Measurements from ENCODE around the gene USP32. TPM values are rescaled to one million over a fixed set of nuclear protein-coding genes. Genes with fewer than 3 reads are reported as not detected.

USP32 gene
- total RNA-seq, 1 donor from 2014 or later: 32.1 TPM

DNA sequence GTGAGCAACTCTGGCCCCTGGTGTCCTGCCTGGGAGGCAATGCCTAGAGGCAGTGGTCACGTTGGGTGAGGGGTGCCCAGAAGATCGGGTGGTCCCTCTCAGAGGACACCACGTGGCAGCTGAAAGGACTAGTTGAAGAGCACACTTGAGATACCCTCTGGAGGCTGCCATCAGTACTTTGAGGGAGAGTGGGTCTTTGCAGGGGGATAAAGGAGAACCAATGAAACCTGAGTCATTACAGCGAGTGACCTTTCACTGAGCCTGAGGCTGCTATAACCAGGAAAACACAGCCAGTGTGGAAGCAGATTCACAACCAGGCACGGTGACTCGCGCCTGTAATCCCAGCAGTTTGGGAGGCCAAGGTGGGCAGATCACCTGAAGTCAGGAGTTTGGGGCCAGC, 223.3 kb downstream of the USP32 start:
- intact Hi-C loops (cut with DNase I): no loop called here
- DNase-seq (ENCODE audit: low spot score): no peak

GRCh38 chr17:60167065-60167741, 224.7 kb downstream of the USP32 start:
- intact Hi-C loops (cut with DNase I): no loop called here
- no peak for DNase-seq (ENCODE audit: low spot score)

GRCh38 chr17:60165971-60166370, 226.0 kb downstream of the USP32 start:
- intact Hi-C loops (cut with DNase I): no loop called here
- DNase-seq (ENCODE audit: low spot score): no peak

DNA sequence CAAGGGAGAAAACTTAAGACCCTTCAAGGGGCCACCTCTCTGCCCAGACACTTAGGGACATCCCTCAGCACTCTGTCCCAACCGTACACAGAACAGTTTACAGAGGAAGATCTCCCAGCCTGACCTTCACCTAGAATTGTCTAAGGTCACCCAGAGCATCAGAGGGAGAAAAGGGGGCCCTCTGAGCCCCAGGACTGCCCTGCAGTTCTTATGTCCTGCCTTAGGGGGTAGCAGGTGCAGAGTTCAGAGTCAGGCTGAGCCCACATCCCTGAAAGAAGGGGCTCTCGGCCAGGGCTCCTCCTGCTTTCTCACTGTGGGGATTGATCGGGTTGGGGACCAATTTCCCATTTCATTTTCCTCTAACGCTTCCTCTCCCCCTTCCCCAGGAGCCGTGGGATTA, 226.7 kb downstream of the USP32 start:
- DNase-seq (ENCODE audit: low spot score): no peak
- intact Hi-C loops (cut with DNase I): no loop called here

- intact Hi-C loops (cut with DNase I): no loop called here
- no peak for DNase-seq (ENCODE audit: low spot score)
Observed at GRCh38 chr17:60164697-60165096, 227.2 kb downstream of the USP32 start.

DNA sequence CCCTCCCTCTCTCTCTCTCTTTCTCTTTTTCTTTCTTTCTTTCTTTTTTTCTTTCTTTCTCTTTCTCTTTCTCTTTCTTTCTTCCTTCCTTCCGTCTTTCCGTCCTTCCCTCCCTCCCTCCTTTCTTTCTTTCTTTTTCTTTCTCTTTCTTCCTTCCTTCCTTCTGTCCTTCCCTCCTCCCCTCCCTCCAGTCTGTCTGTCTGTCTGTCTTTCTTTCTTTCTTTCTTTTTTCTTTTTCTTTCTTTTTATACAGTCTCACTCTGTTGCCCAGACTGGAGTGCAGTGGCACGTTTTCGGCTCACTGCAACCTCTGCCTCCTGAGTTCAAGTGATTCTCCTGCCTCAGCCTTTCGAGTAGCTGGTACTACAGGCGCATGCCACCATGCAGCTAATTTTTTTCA, 227.8 kb downstream of the USP32 start:
- intact Hi-C loops (cut with DNase I): no loop called here
- no peak for DNase-seq (ENCODE audit: low spot score)

DNA sequence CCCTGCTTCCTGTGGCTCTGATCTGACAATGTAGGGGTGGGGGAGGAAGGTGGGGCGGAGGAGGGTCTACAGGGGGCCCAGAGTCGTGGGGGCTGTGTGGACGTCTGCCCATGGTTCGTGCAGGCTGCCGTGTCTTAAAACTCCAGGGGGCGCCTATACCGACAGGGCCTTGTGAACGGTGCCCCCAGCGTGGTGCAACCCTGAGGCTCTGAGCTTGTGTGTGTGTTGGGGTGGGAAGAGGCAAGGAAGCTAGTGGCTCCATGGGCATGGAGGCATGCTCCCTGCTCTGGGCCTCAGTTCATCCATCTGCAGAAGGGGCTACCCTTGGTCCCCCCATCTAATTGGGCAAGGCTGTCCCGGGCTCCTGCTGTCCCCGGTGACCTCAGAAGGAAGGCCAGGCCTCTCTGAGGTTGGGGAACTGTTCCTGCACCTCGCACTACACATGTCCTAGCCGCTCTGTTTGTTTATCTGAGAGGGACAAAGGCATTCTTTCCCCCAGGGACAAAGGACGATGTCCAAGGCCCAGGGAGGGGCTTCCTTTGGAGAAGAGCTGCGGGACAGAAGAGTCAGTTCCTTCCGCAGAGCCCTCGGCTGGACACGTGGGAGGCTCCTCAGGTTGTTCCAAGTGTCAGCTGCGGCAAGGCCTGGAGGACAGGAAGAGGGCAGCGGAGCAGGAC, 228.7 kb downstream of the USP32 start:
- DNase-seq (ENCODE audit: low spot score): no peak
- intact Hi-C loops (cut with DNase I): no loop called here

GRCh38 chr17:60161598-60162330, 230.2 kb downstream of the USP32 start:
- intact Hi-C loops (cut with DNase I): no loop called here
- DNase-seq (ENCODE audit: low spot score): peak; percentile 75

DNA sequence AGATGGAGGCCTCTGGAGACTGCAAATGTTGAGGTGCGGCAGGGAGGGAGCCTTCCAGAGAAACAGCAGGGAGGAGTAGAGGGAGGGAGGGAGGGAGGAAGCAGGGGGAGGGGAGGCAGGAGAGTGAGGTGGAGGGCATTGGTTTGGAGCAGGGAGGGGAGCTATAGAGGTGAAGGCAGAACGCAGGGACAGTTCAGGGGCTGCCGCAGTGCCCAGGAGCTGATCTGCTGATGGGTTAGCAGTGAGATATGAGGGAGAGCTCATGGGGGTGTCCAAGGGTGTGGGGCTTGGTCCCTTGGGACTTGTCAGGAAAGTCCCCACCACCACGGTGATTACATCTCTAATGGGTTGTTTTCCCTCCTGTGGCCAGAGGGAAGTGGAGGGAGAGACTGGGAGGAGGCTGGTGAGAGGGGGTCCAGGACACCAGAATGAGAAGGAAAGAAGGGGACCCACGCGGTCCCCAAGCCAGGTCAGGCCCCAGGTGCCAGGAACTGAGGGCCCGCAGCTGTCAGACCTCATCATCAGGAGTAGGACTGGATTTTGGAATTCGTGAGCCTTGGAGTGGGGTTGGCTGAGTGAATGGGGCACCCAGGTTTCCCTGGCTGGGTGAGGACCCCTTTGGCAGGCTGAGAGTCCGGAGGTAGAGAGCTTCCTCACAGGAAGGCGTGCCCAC, 231.0 kb downstream of the USP32 start:
- no peak for DNase-seq (ENCODE audit: low spot score)
- intact Hi-C loops (cut with DNase I): no loop called here

- intact Hi-C loops (cut with DNase I): no loop called here
- no peak for DNase-seq (ENCODE audit: low spot score)
Observed at GRCh38 chr17:60159479-60159866, 232.5 kb downstream of the USP32 start.

- peak; percentile 27 for DNase-seq (ENCODE audit: low spot score)
- intact Hi-C loops (cut with DNase I): no loop called here
Observed at GRCh38 chr17:60158751-60159478, 233.0 kb downstream of the USP32 start.

GRCh38 chr17:60157487-60158040, 234.4 kb downstream of the USP32 start:
- intact Hi-C loops (cut with DNase I): no loop called here
- DNase-seq (ENCODE audit: low spot score): no peak

- no peak for DNase-seq (ENCODE audit: low spot score)
- intact Hi-C loops (cut with DNase I): no loop called here
Observed at GRCh38 chr17:60156746-60157145, 235.2 kb downstream of the USP32 start.

- intact Hi-C loops (cut with DNase I): no loop called here
- no peak for DNase-seq (ENCODE audit: low spot score)
Observed at GRCh38 chr17:60155815-60156214, 236.1 kb downstream of the USP32 start.

DNA sequence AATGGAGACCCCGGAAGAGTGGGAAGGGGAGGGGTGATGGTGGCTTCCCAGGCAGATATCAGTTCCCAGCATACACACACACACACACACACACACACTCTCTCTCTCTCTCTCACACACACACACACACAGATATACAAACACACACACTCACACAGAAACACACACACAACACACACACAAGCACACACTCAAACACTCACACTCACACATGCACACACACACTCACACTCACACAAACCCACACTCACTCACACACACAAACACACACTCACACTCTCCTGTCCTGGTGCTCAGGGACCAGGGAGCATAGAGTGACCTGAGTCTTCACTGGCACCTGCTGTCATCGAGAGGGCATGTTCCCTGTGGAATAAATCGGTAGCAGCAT, 236.5 kb downstream of the USP32 start:
- intact Hi-C loops (cut with DNase I): no loop called here
- no peak for DNase-seq (ENCODE audit: low spot score)

- DNase-seq (ENCODE audit: low spot score): peak; percentile 80
- intact Hi-C loops (cut with DNase I): no loop called here
Observed at GRCh38 chr17:60154616-60155426, 237.1 kb downstream of the USP32 start.

DNA sequence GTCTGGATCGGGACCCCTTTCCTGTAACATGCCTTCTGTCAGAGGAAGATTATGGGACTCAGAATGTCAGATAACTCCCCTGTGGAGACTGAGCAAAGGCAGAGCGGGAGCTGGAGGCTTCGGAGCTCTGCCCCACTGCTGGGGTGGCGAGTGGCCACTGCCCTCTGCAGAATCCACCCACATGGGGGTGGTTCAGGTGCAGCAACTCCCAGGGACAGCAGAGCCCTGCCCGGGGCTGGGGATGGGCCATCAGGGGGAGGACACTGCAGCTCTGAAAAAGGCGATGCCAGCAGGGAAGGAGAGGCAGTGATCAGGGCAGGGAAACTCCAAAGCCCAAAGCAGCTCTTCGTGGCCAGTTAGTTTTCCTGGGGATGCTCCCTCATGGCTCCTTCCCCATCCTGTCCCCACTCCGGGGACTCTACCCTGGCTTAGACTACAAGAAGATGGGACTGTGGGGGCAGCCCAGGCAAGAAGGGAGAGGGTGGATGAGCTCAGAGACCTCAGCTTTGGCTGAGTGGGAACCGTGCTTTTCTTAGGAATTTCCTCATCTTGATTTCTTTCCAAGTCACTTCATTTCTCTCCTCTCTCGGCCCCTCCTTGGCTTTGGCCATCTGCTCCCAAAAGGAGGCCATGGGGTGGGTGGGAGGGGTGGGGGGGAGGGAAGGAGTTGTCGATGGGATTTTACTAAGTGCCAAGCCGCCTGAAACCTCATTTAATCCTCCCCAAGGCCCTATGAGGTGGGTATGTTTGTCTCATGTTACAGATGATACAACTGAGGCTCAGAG, 238.1 kb downstream of the USP32 start:
- DNase-seq (ENCODE audit: low spot score): no peak
- intact Hi-C loops (cut with DNase I): no loop called here

- DNase-seq (ENCODE audit: low spot score): no peak
- intact Hi-C loops (cut with DNase I): no loop called here
Observed at GRCh38 chr17:60151355-60151754, 240.6 kb downstream of the USP32 start.

Measured in cardiac septum (tissue), 1 donor.